A549 (cell line): ENCODE results near the gene MYO10.

Source experiments
- TF ChIP-seq, protein P1 (sequence below): fragments of >200 bp; sonication (Bioruptor Twin); formaldehyde crosslinking; IDR thresholded peaks from 3 replicates; pipeline ENCODE4 v1.5.1; 2016
- TF ChIP-seq, protein P2 (sequence below): IDR thresholded peaks from 2 replicates; pipeline ENCODE4 v1.6.1; 2012

DNA sequence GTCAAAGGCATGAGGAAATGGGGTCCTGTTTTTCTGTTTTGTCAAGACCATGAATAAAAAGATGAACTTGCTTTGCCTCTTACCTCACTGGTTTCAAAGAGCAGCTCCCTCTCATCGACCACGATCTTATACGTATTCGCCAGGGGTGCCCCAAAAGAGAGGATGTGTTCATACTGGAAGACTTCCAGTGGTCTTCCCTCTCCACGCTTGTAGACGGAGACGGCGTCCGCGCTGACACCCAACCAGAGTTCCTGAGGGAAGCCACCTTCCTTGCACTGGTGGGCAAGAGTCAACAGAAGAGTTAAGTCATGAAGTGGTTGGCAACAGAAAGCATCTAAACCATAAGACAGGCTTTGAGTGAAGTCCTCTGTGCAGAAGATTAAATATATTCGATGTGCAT is 267.9 kb downstream of the MYO10 start:
- TF ChIP-seq, protein P1, sequence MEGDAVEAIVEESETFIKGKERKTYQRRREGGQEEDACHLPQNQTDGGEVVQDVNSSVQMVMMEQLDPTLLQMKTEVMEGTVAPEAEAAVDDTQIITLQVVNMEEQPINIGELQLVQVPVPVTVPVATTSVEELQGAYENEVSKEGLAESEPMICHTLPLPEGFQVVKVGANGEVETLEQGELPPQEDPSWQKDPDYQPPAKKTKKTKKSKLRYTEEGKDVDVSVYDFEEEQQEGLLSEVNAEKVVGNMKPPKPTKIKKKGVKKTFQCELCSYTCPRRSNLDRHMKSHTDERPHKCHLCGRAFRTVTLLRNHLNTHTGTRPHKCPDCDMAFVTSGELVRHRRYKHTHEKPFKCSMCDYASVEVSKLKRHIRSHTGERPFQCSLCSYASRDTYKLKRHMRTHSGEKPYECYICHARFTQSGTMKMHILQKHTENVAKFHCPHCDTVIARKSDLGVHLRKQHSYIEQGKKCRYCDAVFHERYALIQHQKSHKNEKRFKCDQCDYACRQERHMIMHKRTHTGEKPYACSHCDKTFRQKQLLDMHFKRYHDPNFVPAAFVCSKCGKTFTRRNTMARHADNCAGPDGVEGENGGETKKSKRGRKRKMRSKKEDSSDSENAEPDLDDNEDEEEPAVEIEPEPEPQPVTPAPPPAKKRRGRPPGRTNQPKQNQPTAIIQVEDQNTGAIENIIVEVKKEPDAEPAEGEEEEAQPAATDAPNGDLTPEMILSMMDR, result no peak
- TF ChIP-seq, protein P2, sequence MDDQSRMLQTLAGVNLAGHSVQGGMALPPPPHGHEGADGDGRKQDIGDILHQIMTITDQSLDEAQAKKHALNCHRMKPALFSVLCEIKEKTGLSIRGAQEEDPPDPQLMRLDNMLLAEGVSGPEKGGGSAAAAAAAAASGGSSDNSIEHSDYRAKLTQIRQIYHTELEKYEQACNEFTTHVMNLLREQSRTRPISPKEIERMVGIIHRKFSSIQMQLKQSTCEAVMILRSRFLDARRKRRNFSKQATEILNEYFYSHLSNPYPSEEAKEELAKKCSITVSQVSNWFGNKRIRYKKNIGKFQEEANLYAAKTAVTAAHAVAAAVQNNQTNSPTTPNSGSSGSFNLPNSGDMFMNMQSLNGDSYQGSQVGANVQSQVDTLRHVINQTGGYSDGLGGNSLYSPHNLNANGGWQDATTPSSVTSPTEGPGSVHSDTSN, result no peak
